GM21529 (cell line): ENCODE results near the gene CHST13.
"Not testable (repeated sequence)": the region's sequence is repeated elsewhere in the genome, so short reads cannot be mapped to it uniquely, and the experiment has no call there.

Source experiments
- ATAC-seq: cut with Tn5 transposase; IDR thresholded peaks from one replicate; pipeline ENCODE4 v1.9.1; 2021; ENCODE audit not compliant: unreplicated experiment

Gene CHST13

DNA sequence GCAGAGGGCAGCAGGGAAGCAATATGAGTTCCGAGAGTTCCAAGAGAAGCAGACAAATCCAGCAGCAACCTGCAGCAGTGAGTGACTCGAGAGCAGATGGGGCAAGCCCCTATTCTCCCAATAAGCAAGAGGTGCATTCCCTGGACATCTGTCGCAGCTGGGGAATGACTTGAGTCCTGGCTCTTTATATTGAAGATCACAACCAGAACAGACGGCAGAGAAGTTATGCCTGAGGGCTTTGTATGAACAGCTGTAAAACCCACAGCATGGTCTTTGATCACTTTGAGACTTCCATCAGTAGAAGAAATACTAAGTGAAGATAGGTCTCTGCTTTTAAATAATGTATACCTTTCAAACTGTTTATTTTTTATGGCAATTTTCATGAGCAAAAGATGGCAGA is 58.4 kb downstream of the CHST13 start:
- no peak for ATAC-seq

DNA sequence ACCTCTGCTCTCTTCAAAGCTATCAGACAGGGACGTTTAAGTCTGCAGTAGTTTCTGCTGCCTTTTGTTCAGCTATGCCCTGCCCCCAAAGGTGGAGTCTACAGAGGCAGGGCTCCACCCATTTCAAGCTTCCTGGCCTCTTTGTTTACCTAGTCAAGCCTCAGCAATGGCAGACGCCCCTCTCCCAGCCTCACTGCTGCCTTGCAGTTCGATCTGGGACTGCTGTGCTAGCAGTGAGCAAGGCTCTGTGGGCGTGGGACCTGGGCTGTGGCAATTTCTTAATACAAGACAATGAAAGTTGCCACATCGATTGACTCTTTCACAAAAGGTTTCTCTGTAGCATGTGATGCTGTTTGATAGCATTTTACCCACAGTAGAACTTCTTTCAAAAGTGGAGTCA is 67.6 kb downstream of the CHST13 start:
- not testable (repeated sequence) for ATAC-seq
